Measurements from ENCODE around the gene KRT31.
"Not testable (repeated sequence)": the region's sequence is repeated elsewhere in the genome, so short reads cannot be mapped to it uniquely, and the experiment has no call there.

KRT31 gene

GRCh38 chr17:41366070-41366469, 31.3 kb downstream of the KRT31 start:
- TF ChIP-seq, protein P1, sequence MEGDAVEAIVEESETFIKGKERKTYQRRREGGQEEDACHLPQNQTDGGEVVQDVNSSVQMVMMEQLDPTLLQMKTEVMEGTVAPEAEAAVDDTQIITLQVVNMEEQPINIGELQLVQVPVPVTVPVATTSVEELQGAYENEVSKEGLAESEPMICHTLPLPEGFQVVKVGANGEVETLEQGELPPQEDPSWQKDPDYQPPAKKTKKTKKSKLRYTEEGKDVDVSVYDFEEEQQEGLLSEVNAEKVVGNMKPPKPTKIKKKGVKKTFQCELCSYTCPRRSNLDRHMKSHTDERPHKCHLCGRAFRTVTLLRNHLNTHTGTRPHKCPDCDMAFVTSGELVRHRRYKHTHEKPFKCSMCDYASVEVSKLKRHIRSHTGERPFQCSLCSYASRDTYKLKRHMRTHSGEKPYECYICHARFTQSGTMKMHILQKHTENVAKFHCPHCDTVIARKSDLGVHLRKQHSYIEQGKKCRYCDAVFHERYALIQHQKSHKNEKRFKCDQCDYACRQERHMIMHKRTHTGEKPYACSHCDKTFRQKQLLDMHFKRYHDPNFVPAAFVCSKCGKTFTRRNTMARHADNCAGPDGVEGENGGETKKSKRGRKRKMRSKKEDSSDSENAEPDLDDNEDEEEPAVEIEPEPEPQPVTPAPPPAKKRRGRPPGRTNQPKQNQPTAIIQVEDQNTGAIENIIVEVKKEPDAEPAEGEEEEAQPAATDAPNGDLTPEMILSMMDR (IDR thresholded peaks at IDR 0.05; ENCODE audit: borderline replicate concordance, control extremely low read depth, extremely low read depth, insufficient read depth, missing control alignments): no peak
- in situ Hi-C loops (cut with MboI; ENCODE audit: low sequenced_read_pairs, unreplicated experiment): no loop called here
- no peak for DNase-seq (ENCODE audit: low spot score)

DNA sequence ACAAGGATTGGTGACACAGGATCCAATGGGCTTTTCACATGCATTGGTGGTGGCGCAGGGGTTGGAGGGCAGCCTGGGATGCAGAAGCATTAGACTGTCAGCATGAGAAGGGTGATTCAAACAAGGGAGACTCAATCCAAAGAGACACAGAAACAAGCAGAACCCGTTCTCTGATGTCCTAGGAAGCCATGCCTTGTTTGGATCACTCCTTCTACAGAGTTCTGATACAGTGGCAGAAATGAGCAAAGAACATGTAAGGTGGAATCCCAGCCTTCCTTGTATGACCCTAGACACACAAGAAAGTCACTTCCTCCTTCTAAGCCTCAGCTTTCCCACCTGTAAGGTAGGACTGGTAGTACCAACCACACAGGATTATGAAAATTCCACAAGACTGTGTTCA, 33.5 kb downstream of the KRT31 start:
- DNase-seq (ENCODE audit: low spot score): no peak
- in situ Hi-C loops (cut with MboI; ENCODE audit: low sequenced_read_pairs, unreplicated experiment): no loop called here
- TF ChIP-seq, protein P1 (IDR thresholded peaks at IDR 0.05; ENCODE audit: borderline replicate concordance, control extremely low read depth, extremely low read depth, insufficient read depth, missing control alignments): no peak

GRCh38 chr17:41360296-41360995, 37.0 kb downstream of the KRT31 start:
- TF ChIP-seq, protein P1 (IDR thresholded peaks at IDR 0.05; ENCODE audit: borderline replicate concordance, control extremely low read depth, extremely low read depth, insufficient read depth, missing control alignments): no peak
- in situ Hi-C loops (cut with MboI; ENCODE audit: low sequenced_read_pairs, unreplicated experiment): no loop called here
- no peak for DNase-seq (ENCODE audit: low spot score)

DNA sequence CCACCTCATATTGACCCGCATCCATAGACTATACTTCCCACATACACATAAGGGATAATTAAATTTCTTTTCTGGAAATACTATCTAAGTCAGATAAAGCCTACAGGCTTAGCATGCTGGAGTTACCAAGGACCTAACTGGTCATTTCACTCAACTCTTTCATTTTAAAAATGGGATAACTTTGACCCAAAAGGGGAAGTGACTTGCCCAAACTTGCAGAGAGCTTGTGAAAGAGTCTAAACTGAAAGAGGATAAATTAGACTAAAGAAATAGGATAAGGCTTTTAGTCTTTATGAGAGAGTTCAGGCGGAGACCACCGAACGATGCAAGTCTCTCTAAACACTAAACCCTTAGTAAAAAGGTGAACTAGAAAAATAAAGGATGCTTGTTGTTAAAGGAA, 42.9 kb downstream of the KRT31 start:
- in situ Hi-C loops (cut with MboI; ENCODE audit: low sequenced_read_pairs, unreplicated experiment): no loop called here
- DNase-seq (ENCODE audit: low spot score): no peak
- TF ChIP-seq, protein P1 (IDR thresholded peaks at IDR 0.05; ENCODE audit: borderline replicate concordance, control extremely low read depth, extremely low read depth, insufficient read depth, missing control alignments): no peak

DNA sequence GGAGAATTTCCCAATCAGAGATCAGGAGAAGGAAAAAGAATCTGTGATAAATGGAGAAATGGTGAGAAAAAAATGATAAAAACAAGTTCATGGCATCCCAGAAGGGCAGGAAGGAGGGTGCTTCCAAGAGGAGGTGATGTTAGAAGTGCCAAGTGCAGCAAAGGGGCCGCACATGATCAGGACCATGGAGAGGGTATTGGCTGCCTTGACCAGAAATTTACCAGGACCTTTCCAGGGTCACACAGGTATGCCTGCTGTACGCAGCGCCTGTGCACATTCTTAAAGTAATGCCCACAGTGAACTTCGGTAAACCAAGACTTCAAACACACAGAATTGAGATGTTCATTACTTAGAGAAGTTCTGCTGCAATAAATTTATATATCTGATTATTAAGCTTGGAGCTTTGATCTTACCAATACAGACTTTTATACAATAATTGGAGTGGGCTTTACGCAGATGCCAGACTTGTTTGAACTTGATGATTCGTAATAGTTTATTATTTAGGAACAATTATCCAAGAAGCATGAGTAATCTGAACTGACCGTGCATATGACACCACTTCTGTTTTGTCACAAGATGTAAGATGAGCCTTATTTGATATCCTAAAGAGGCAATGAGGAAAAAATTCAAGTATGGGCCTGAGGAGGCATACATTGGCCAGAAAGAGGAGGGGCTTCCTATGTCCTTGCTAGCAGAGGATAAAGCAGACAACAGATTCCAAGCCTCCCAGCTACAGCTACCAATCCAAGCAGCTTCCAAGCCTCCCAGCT, 44.6 kb downstream of the KRT31 start:
- in situ Hi-C loops (cut with MboI; ENCODE audit: low sequenced_read_pairs, unreplicated experiment): no loop called here
- DNase-seq (ENCODE audit: low spot score): no peak
- TF ChIP-seq, protein P1 (IDR thresholded peaks at IDR 0.05; ENCODE audit: borderline replicate concordance, control extremely low read depth, extremely low read depth, insufficient read depth, missing control alignments): no peak

DNA sequence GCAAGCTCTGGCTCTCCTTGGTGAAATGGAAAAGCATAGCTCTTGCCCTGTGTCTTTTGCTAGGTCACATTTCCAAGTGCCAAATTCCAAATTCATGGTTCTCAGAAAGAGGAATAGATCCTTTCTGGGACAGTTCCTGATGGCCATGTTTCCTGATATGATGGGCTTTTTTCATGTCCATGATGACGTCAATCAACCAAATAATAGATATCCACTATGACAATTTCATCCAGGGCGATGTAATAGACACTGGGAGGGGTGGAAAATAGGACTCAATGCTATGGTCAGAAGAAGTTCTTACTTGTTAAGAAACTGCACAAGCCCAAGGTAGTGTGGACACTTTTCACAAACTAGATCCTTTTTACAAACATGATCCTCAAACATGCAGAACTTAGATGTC, 46.2 kb downstream of the KRT31 start:
- in situ Hi-C loops (cut with MboI; ENCODE audit: low sequenced_read_pairs, unreplicated experiment): no loop called here
- TF ChIP-seq, protein P1 (IDR thresholded peaks at IDR 0.05; ENCODE audit: borderline replicate concordance, control extremely low read depth, extremely low read depth, insufficient read depth, missing control alignments): no peak

DNA sequence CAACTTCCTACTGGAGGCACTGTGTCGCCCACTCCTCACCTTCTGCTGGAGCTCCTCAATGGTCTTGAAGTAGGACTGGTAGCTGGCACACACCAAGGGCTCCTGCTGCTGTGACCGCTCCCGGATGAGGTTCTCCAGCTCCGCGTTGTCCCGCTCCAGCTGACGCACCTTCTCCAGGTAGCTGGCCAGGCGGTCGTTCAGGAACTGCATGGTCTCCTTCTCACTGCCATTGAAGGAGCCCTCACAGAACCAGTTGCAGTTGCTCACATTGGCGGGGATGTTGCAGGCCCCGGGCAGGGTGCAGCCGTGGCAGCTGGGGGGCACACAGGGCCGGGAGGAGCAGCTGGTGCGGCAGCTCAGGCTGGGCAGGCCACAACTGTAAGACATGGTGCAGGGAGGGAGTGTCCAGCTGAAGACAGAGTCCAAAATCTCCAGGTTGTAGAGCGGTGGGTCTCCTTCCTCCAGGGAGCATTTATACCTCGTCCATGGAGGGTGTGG, 47.0 kb downstream of the KRT31 start, which contains the start of gene KRT33A:
KRT33A (minus strand) TSS at position 448 of the 498 bp plus-strand sequence; CDS start at position 387, 61 bp downstream.
- in situ Hi-C loops (cut with MboI; ENCODE audit: low sequenced_read_pairs, unreplicated experiment); DNase-seq (ENCODE audit: low spot score): not testable (repeated sequence)

More for the DNA sequence above, 46.2 kb downstream of the KRT31 start:
- no peak for DNase-seq (ENCODE audit: low spot score)
